ENCODE data around the gene MYPOP. TPM values are rescaled to one million over a fixed set of nuclear protein-coding genes. Genes with fewer than 3 reads are reported as not detected.

Gene MYPOP
- total and polyA plus RNA-seq, 9 donors, result 3.0 to 9.1 (median 5.0) TPM

- intact Hi-C loops (cut with DNase I), result no loop called here
- Histone ChIP-seq H3K36me3 (no peaks in the 10 kb centered on the region), H3K4me3 (no peak overlapping the region), H3K9me3 (no peaks in the 10 kb centered on the region), H3K4me1 (ENCODE audit: insufficient read depth) (no peaks in the 10 kb centered on the region), H3K27me3 (no peaks in the 10 kb centered on the region), H3K27ac (no peak overlapping the region)
- TF ChIP-seq CTCF (IDR thresholded peaks at IDR 0.05), result no peak
- TF ChIP-seq POLR2A (IDR thresholded peaks at IDR 0.05), result no peak
- TF ChIP-seq EP300 (IDR thresholded peaks at IDR 0.05), result no peak
- no peak for DNase-seq
- WGBS, 3 donors, result 84 to 89% (median 87%) methylated on average over 3 of the region's 3 CpGs
Measured at GRCh38 chr19:45906221-45906620, 3.8 kb upstream of the MYPOP start.

GRCh38 chr19:45905011-45905410 lies 2.6 kb upstream of the MYPOP start:
- no peak for DNase-seq
- Histone ChIP-seq H3K27ac (no peak overlapping the region), H3K9me3 (no peaks in the 10 kb centered on the region), H3K36me3 (no peaks in the 10 kb centered on the region), H3K4me1 (ENCODE audit: insufficient read depth) (peaks cover 5% of the 10 kb centered on the region), H3K4me3 (no peak overlapping the region), H3K27me3 (no peaks in the 10 kb centered on the region)
- intact Hi-C loops (cut with DNase I), result no loop called here
- WGBS, 3 donors, result 71 to 74% (median 74%) methylated on average over 10 of the region's 10 CpGs
- TF ChIP-seq POLR2A (IDR thresholded peaks at IDR 0.05) (no peak), EP300 (IDR thresholded peaks at IDR 0.05) (no peak), CTCF (IDR thresholded peaks at IDR 0.05) (no peak)

- 1 to 4% (median 2%) methylated on average over 47 to 73 of the region's 73 CpGs for WGBS, 3 donors
- Histone ChIP-seq H3K27me3 (no peaks in the 10 kb centered on the region), H3K4me1 (ENCODE audit: insufficient read depth) (peaks cover 5% of the 10 kb centered on the region), H3K36me3 (no peaks in the 10 kb centered on the region), H3K9me3 (no peaks in the 10 kb centered on the region), H3K4me3 (peak overlapping the region; percentile 62), H3K27ac (peak overlapping the region in 1 of 2 donors; percentile 56)
- TF ChIP-seq EP300 (IDR thresholded peaks at IDR 0.05) (no peak), POLR2A (IDR thresholded peaks at IDR 0.05) (peak; percentile 46), CTCF (IDR thresholded peaks at IDR 0.05) (no peak)
- intact Hi-C loops (cut with DNase I), result no loop called here
- DNase-seq, result peak; percentile 98 to 100 (median 99)
Measured at GRCh38 chr19:45902651-45903625, 525 bp upstream of the MYPOP start.

- DNase-seq, result peak; percentile 40 to 71 (median 61)
- WGBS, 3 donors, result 3 to 11% (median 4%) methylated on average over 23 to 69 of the region's 69 CpGs
- intact Hi-C loops (cut with DNase I), result no loop called here
- Histone ChIP-seq H3K4me3 (peak overlapping the region; percentile 62), H3K27me3 (no peaks in the 10 kb centered on the region), H3K9me3 (no peaks in the 10 kb centered on the region), H3K4me1 (ENCODE audit: insufficient read depth) (peaks cover 5% of the 10 kb centered on the region), H3K36me3 (no peaks in the 10 kb centered on the region), H3K27ac (peak overlapping the region in 1 of 2 donors; percentile 35)
- TF ChIP-seq EP300 (IDR thresholded peaks at IDR 0.05), result no peak
- no peak for TF ChIP-seq POLR2A (IDR thresholded peaks at IDR 0.05)
- no peak for TF ChIP-seq CTCF (IDR thresholded peaks at IDR 0.05)
Measured at GRCh38 chr19:45901432-45901911, 941 bp downstream of the MYPOP start.

All from ovary (tissue), 9 donors.